ENCODE data around the gene SELENOM.
"Not testable (repeated sequence)": the region's sequence is repeated elsewhere in the genome, so short reads cannot be mapped to it uniquely, and the experiment has no call there.

SELENOM gene

DNA sequence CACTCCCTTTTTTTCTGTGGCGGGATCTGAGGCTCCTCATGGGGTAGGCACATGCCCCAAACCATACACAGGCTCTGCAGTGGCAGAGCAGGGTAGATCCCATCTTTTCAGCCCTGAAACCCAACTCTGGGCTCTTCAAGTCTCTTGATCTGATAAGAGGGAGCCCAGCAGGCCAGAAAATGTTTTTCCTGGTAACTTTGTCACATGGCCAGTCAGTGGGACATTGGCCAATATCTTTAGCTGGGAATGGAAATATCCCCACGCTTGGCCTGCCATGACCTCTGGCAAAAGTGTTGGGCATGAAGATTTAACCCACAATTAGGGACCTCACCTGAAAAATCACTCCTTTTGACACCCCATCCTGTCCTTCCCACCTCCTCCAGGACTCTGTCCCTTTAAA is 23.5 kb upstream of the SELENOM start:
- no peak for FAIRE-seq

DNA sequence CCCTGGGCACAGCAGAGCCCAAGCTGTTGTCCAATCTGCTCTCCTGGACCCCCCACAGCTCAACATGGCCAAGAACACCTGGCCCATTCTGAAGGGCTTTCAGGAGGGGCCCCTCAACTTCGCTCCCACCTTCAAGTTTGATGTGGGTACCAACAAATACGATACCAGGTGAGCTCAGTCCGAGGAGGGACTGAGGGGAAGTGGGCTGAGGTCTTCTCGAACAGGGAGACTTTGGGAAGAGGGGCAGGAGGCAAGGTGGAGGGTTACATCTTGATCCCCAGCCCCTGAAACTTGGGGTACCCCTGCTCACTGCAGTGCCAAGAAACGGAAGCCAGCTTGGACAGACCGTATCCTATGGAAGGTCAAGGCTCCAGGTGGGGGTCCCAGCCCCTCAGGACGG is 20.8 kb upstream of the SELENOM start:
- no peak for FAIRE-seq

DNA sequence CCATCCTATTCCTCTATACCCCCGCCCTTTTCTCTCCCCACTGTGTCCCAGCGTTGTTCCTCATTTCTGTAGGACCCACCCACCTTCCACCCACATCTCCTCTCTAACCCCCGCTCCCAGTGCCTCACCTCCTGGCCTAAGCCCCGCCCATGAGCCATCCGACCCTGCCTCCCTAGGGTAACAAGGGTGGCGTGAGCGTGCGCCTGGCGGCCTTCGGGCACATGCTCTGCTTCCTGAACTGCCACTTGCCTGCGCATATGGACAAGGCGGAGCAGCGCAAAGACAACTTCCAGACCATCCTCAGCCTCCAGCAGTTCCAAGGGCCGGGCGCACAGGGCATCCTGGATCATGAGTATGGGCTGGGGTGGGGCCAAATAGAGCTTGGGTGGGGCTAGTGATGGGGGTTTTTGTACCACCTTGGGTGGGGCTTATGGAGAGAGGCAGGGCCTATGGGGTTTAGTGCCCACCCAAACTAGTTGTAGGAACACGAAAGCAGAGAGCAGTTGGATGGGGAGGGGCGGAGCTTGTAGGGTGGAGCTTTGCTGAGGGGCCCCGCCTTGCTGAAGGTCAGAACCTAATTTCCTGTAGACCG is 19.9 kb upstream of the SELENOM start:
- FAIRE-seq = no peak

DNA sequence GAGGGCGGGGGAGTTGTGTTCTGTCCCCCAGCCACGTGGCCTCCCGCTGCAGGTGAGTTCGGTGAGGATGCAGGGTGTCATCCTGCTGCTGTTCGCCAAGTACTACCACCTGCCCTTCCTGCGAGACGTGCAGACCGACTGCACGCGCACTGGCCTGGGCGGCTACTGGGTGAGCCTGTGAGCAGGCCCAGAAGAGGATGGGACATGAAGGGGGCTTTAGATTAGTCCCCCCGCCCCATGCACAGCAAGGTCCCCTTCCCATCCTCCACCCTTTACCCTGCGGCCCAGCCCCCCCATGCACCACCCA is 19.5 kb upstream of the SELENOM start:
- FAIRE-seq = no peak

DNA sequence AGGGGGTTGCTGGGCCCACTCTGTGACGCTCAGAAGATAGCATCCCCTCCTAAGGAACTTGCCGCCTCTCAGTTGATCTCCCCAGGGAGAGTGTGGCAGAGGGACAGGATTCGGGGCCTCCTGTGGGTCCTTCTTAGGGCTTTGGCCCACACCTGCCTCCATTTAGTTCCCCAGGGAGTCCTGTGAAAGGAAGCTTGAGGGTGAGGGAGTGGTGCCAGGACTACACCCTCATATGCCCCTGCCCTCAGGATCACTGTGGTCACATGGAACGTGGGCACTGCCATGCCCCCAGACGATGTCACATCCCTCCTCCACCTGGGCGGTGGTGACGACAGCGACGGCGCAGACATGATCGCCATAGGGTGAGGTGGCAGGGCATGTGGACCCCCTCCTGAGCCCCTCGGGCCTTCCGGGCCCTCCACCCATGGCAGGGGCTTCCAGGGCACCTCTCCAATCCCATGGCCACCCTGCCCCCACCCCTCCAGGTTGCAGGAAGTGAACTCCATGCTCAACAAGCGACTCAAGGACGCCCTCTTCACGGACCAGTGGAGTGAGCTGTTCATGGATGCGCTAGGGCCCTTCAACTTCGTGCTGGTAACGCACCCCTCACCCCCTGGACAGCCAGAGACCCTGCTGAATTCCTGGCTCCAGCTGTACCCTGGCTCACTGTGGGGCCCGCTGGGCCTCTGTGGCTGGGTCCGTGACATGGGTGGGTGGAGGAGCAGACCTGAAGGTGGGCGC is 18.9 kb upstream of the SELENOM start:
- no peak for FAIRE-seq

DNA sequence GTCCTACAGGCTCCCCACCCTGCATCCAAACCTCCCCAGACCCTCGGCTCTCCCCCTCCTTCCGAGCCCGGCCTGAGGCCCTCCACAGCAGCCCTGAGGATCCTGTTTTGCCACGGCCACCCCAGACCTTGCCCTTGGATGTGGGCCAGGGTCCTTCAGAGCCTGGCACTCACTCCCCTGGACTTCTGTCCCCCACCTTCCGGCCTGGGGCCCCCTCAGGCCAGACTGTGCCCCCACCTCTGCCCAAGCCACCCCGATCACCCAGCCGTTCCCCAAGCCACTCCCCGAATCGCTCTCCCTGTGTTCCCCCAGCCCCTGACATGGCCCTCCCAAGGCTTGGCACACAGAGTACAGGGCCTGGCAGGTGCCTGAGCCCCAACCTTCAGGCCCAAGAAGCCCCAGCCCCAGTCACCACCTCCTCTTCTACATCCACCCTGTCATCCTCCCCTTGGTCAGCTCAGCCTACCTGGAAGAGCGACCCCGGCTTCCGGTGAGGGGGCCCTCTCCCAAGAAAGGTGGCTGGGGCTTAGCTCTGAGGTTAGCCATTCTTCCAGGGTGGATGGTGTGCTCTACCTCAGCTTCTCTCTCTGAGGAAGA is 18.3 kb upstream of the SELENOM start:
- no peak for FAIRE-seq

DNA sequence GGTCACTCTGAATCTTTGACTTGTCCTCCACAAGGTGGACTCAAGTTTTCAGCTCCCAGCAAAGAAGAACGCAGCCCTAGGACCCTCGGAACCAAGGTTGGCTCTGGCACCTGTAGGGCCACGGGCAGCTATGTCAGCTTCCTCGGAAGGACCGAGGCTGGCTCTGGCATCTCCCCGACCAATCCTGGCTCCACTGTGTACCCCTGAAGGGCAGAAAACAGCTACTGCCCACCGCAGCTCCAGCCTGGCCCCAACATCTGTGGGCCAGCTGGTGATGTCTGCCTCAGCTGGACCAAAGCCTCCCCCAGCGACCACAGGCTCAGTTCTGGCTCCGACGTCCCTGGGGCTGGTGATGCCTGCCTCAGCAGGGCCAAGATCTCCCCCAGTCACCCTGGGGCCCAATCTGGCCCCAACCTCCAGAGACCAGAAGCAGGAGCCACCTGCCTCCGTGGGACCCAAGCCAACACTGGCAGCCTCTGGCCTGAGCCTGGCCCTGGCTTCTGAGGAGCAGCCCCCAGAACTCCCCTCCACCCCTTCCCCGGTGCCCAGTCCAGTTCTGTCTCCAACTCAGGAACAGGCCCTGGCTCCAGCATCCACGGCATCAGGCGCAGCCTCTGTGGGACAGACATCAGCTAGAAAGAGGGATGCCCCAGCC is 17.6 kb upstream of the SELENOM start:
- FAIRE-seq = no peak

DNA sequence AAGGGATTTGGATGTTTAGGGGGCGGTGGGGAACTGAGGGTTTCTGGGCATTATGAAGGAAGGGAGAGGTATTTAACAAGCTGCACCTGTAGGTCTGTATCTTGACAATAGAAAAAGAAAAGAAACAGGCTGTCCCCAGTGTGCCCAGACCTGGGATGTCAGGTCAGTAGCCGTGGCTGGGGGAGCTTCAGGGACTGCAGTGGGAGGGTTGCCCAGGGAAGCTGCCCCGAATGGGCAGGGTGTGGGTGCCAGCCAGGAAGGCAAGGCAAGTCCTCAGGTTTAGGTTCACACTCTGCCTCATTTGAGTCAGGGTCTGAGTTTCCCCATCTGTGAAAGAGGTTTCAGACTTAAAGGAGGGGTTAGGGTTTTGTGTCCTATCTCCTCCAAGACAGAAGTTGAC is 16.9 kb upstream of the SELENOM start:
- FAIRE-seq = no peak

DNA sequence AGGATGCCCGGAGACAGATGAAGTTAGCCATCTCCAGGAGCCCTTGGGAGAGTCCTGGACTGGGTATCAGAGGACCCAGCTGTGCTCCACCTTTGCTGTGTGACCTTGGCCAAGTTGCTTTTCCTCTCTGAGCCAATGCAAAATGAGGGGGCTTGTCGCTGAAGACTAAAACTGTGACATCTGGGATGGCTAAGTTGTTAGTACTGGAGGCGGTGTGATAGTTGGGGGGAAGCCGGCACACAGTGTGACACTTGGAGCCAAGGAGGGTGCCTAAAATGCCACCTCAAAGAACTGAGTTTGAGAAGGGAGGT is 15.9 kb upstream of the SELENOM start:
- FAIRE-seq = no peak

DNA sequence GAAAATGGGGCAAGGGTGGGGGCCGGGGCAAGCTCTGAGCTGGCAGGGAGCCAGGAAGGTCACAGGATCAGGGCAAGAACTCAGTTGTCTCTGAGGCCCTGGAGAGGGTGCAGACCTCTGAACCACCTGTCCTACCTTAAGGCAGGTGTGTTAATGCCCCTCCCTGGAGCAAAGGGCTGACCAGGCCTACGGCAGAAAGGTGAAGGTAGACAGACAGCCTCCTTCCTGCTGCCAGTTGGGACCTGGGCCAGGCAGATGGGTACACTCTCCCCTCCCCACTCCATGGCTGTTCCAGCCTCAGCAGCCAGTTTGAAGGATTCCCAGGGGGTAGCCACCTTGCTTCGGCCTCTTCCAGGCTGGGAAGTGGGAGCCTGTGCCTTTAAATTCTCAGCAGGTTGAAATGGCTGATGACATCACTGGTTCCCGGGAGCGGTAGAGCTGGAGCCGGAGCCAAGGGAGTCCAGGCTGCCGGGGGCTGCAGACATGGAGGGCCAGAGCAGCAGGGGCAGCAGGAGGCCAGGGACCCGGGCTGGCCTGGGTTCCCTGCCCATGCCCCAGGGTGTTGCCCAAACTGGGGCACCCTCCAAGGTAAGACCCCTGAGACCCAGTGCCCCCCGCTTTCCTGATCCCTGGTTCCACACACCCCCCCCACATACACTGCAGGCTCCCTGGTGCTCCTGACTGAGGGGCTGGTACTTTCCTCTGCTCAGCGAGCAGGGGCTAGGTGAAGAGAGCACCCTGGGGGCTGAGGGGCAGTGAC is 15.3 kb upstream of the SELENOM start, which contains the start of gene INPP5J:
TSS of gene INPP5J (plus strand) at position 435 of the 760 bp plus-strand sequence. CDS start at position 484, 49 bp downstream.
- no peak for FAIRE-seq

DNA sequence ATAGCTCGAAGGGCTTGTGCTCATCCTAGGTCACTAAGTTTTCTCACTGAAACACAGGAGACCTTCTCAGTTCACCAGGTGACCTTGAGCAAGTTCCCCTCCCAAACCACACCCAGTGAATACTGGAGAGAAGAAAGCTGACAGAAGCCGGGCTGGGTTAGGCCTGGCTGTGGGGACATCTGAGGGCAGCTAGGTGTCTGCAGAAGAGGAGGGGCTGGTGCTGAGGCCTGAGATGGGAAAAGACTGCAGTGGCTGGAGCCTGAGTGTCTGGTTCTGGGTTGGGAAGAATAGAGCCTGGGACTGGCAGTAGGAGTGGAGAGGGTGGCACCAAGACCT is 14.8 kb upstream of the SELENOM start:
- FAIRE-seq = no peak

DNA sequence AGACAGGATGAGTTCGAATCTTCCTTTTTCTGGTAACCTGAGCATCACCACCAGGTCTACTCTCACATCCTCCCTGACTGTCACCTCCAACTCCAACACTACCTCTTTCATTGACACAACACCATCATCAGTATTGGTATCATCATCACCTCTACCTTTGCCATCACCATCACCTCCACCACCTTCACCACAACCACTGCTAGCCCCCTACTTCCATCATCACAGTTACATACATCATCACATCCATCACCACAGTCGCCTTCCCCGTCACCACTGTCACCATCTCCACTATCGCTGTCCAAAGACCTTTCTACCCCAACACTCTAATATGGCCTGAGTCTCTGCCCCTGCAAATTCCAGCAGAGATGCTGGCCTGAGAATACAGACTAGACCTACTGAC is 14.0 kb upstream of the SELENOM start:
- no peak for FAIRE-seq

DNA sequence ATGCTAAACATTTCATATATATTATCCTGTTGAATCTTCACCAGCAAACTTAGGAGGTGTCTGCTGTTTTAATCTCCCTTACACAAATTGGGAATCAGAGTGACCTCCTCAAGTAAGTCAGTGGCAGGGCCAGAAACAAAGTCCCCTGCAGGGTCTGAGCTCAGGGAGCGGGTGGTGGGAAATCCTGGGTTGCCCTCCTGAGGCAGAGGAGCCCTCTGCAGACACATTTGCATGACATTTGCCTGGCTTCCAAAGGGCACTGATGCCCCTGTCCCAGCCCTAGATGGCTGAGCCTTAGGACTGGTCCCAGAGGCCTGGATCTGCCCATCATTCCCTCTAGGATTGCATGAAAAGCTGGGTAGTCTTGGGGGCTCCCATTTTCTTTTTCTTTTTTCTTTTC is 13.3 kb upstream of the SELENOM start:
- no peak for FAIRE-seq

DNA sequence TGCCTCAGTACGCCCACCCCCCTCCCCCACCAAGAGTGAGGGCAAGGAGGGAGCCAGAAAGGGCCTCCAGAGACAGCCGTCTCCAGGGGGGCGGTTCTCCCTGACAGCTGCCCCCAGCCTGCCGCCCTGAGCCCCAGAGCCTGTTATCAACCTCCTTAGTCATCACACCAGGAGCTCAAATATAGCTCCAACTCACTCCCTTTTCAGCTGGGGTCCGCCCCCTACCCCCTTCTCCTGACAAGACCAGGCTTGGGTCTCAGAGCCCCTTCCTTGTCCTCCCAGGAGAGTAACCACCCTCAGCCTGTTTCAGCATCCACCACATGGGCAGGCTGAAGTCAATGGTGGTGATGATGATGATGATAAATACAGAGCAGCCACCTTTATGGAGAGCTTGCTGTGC is 12.9 kb upstream of the SELENOM start:
- no peak for FAIRE-seq

DNA sequence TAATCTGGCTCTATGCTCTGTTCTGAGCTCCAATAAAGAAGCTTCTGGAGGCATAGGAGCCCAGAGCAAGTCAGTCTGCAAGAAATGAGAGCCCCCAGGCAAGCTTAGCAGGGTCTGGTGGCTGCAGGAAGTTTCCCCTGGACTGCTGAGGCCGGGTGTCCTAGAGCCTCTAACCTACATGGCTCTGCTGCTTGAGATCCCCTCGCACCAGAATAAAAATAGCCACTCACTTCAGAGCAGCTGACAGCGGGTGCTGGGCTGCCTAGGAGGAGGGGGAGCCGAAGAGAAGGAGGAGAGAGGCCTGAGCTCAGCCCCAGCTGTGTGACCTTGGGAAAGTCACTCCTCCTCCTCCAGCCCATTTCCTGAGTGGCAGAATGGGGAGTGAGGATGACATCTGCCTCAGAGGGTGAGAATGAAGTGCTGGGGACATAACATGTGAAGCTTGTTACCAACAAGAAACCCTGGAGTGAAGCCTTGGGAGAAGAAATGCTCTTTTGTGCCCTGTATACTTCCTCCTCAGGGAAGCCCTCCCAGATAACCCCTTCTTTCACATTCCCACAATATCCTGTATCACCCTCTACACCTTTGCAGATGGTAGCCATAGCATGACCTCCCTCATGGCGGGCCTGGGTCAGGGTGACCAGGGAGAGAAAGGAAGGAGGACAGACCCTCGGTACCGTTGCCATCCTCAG is 11.8 kb upstream of the SELENOM start:
- FAIRE-seq = no peak

DNA sequence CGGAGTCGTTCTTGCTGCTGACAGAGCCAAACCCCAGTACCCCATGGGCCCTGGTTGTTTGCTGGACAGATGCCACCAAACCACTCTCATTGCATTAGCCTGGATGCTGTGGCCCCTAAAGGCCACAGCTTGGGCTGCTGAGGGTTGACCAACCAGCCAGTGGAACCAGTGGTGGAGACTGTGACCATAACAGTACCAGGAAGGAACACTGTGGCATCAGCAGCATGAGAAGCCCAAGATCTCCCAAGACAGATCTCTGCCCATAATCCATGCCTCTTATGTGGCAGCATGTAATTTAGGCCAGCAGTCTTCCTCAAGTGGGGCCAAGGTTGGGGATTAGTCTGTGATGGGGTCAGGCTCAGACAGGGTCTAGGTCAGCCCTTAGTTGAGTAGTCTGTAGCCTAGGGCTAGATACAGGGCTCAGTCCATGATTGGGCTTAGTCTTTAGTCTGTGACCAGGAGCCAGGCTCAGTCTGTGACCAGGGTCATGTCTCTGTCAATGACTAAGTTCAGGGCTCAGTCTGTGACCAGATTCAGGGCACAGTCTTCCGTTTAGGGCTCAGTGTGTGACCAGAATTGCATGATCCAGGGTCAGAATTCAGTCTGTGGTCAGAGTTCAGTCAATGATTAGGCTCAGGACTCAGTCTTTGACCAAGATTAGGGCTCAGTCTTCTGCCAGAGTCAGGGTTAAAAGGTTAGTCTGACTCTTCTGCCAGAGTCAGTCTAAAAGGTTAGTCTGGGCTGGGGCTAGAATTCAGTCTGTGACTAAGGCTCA is 10.9 kb upstream of the SELENOM start:
- no peak for FAIRE-seq

DNA sequence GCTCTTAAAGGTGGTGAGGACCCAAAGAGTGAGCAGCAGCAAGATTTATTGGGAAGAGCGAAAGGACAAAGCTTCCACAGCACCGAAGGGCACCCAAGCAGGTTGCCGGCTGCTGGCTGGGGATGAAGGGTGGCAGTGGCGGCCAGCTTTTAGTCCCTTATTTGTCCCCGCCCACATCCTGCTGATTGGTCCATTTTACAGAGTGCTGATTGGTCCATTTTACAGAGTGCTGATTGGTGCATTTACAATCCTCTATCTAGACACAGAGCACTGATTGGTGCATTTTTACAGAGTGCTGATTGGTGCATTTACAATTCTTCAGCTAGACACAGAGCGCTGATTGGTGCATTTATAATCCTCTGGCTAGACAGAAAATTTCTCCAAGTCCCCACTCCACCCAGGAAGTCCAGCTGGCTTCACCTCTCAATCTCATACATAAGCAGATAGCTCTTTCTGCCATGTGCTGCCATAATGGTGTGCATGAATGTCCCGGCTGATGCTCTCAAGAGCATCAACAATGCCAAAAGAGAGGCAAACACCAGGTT is 5.3 kb upstream of the SELENOM start:
- not testable (repeated sequence) for FAIRE-seq

DNA sequence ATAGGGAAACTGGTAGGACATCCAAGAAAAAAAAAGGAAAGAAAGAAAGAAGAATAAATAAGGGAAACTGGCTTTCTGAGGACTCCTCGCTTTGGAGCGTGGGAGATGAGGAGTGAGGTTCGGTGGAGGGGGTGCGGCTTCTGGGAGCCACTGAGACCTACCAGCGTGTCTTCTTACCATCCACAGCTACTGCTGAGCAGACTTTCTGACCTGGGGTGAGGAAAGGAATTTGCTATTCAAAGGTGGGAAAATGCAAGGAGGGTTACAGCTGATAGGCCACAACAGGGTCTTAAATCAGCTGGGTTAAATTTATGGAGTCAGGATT is 488 bp upstream of the SELENOM start:
- no peak for FAIRE-seq

DNA sequence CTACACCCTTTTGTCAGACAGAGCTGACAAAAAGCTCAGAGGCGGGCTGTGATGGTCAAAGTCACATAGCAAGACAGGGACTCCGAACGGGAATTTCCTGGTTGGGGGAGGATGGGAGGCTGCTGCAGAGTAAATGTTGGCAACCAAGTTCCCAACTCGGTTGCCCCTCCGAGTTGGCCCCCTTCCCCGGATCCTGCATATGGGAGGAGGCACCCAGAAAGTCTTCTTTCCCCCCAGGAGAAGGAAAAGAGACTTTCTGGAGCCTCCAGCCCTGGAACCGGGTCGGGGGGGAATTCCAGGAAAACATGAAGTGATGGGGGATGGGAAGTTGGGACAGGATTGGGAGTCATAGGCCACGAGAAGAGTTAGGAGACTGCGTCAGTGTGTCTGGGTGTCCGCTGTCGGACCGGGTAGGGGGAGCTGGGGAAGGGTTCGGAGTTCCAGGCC is 614 bp downstream of the SELENOM start:
- FAIRE-seq = no peak

DNA sequence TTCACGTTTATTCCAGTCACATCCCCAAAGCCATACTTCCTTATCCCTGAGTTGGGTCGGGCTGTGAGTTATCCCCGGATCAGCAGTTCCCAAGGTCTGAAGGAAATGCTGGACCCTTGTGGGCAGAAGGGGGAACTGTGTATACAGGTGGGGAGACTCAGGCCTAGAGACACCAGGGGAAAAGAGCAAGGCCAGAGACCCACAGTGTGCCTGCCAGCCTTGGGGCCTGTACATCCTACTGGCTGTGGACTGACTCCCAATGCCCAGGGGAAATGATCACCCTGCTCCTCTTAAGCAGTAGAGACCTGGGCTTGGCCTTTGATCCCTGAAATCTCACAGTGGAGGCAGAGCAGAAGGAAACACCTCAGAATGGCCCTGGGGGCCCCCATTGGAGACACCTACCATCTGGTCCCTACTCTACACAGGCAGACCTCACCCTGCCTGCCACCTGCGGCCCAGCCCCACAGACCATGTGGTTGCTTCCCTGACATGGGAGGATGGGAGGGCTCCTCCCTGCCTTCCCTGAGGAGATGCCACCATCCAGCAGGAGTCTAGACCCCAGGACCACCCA is 1.3 kb downstream of the SELENOM start:
- FAIRE-seq = no peak

DNA sequence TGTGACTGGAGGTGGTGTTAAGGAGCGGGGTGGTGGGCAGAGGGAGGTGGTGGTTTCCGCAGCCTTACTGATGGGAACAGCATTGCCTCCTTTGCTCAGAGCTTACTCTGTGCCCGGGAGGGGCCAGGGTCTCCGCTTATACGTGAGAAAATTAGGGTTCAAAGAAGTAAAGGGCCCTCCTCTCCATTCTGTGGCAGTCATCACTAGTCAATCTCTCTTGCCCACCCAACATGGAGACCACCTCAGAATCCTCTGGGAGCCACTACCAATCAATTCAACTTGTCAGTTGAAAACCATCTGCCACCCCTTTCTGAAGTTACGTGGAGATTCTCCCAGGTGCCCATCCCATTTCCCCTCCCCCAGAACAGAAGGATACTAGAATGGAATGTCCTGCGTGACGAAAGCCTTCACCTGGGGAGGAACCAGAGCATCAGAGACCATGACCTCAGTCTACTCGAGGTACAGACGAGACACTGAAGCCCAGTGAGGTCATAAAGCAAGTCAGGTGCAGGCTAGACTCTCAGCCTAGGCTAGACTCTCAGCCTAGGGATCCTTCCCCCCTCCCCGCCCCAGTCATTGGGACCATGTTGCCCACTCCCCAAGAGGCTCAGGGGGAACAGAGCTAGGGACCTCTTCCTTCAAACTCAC is 2.0 kb downstream of the SELENOM start:
- FAIRE-seq = no peak

Data from islet of Langerhans (tissue), 1 donor.